Inflammatory macrophage (primary cell): ENCODE results near the gene HHAT.

ENCODE experiments used
- DNase-seq, 2 donors: peaks; one replicate each; pipeline ENCODE4 v3.0.0-alpha.2; 2020 to 2022

HHAT gene

GRCh38 chr1:210690236-210690635 is 361.5 kb downstream of the HHAT start:
- DNase-seq, result no peak

GRCh38 chr1:210691039-210691610 is 362.4 kb downstream of the HHAT start:
- DNase-seq, result no peak

GRCh38 chr1:210692796-210693195 is 364.1 kb downstream of the HHAT start:
- peak in 1 of 2 donors; percentile 4 for DNase-seq

- DNase-seq, result no peak
These were observed 366.3 kb downstream of the HHAT start for GRCh38 chr1:210695026-210695425.

GRCh38 chr1:210696709-210697108 is 368.0 kb downstream of the HHAT start:
- no peak for DNase-seq

- no peak for DNase-seq
These were observed 368.5 kb downstream of the HHAT start for GRCh38 chr1:210697185-210697584.

- no peak for DNase-seq
These were observed 370.0 kb downstream of the HHAT start for GRCh38 chr1:210698661-210699060.

GRCh38 chr1:210700083-210700482 is 371.4 kb downstream of the HHAT start:
- no peak for DNase-seq

- no peak for DNase-seq
These were observed 371.8 kb downstream of the HHAT start for GRCh38 chr1:210700511-210700910.

- DNase-seq, result no peak
These were observed 373.8 kb downstream of the HHAT start for GRCh38 chr1:210702506-210702905.

- no peak for DNase-seq
These were observed 374.9 kb downstream of the HHAT start for GRCh38 chr1:210703593-210703992.

- no peak for DNase-seq
These were observed 376.4 kb downstream of the HHAT start for GRCh38 chr1:210705086-210705485.

GRCh38 chr1:210706246-210706645 is 377.5 kb downstream of the HHAT start:
- DNase-seq, result no peak

- no peak for DNase-seq
These were observed 378.9 kb downstream of the HHAT start for GRCh38 chr1:210707300-210708240.

GRCh38 chr1:210709701-210710100 is 381.0 kb downstream of the HHAT start:
- DNase-seq, result peak; percentile 41 to 46

- no peak for DNase-seq
These were observed 383.3 kb downstream of the HHAT start for GRCh38 chr1:210711825-210712612.

- DNase-seq, result peak; percentile 38 to 64
These were observed 386.4 kb downstream of the HHAT start for GRCh38 chr1:210715072-210715471.

- DNase-seq, result no peak
These were observed 393.8 kb downstream of the HHAT start for GRCh38 chr1:210722410-210723081.

GRCh38 chr1:210723646-210724045 is 394.9 kb downstream of the HHAT start:
- no peak for DNase-seq

- no peak for DNase-seq
These were observed 396.1 kb downstream of the HHAT start for GRCh38 chr1:210724768-210725167.
